Activated CD4-positive, alpha-beta T cell treated with anti-CD3 and anti-CD28 coated beads, Interleukin-2, amount 50 U/mL, for 24 hours (primary cell): ENCODE data around the gene SGIP1.

Source experiments
- DNase-seq, 2 donors: peaks; one replicate each; pipeline ENCODE4 v3.0.0-alpha.2; 2020; ENCODE audit warnings: low read depth in 1 of 2, low spot score in 1 of 2

The SGIP1 gene

DNA sequence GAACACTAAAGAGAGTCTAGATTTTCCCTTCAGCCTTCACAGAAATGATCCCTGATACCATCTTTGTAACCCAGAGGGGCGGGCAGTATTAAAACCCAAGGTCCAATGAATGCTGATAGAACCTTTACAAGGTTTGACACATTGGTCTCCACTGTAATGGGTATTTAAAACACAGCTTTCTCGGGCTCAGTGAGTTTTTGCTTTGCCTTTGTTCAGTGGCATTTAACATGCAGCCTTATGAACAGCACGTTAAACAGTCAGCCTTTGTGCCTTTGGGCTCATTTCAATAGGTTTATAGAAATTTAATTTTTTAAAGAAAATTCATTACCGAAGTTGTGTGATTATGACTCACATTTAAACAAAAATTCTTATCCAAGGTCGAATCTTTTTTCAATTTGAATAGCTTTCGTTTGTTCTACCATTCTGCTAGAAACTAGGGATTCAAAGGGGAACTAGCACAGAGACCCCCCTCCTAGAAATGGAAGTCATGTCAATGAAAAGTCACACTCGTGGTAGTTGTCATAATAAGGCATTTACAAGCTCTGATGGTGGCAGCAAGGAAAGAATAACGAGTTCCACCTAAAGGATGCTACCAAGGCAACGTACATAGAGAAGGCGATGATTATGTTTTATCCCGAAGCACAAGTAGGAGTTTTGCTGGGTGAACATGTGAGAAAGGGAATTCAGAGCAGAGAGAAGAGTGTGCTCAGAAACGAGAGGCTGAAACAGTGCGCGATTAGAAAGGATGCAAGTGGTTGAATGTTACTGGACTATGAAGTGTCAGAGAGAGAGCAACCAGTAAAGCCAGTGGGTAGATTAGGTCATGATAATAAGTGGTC lies 66.2 kb downstream of the SGIP1 start:
- DNase-seq = no peak

DNA sequence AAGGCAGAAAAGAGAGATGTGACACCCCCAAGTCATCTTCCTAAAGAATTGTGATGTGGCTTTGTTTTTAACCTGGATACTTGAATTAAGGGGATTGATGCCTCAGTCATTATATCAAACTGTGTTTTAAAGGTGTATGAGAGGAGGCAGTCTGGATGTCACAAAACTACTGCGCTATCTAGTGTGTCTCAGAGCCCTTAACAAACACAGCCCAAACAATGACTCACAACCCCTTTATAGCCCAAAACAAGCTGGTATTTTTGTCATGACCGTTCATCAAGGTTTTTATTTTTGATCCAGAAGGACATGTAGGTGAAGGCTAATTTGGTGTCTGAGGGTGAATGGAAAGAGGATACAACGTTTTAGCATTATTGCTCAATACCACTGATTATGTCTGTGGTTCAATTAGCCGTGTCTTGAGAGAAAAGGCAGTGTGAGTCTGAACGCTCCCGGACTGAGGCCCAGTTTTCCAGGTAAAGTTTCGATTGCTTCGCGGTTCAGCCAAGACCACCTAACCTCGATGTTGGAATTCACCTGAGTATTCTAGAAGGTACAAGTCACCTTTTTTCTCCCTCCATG lies 71.6 kb downstream of the SGIP1 start:
- no peak for DNase-seq

DNA sequence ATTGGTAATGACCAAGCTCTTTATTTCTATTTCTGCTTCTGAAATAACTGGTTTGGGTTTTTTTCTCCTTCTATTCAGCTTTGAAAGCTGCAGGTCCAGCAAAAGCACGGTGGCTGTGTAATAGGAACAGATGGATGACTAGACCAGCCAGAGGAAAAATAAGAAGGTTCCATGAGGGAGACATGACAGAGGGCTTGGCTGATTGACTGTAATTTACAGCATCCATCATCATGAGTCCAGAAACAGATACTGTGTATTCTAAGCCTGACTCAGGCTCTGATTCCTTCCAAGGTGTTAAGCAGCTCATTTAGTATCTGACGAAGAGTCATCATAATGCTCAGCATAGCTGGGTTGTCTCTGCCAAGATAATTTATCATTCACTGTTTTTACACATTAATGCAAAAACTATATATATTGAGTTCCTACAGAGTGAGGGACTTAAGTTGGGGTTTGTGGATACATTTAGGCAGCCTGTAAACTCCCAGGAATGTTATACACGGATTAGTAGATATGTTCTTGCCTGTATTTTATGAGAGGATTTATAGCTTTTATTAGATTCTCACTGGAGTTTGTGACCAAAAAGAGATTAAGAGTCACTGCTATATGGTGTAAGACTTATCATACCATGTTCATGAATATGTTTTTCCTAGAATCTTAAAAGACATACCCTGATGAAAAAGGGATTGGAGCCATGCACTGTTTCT lies 72.6 kb downstream of the SGIP1 start:
- no peak for DNase-seq

DNA sequence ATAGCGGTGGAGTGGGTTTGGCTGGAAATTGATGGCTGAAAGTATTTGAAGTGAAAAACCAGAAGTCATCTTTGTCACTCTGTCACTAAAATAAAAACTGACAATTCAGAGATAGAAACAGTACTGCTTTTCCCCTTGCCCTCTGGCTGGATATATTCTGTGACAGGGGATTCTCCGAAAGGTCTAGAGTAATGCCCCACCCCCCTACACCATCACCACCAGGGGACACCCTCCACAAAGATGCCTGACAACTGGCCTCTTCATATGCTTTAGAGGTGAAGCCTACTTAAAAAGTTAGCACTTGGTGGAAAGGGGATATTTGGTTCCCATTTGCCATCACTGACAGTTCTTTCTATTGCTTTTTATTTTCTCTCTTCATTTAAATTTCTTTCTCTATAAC lies 73.5 kb downstream of the SGIP1 start:
- no peak for DNase-seq

DNA sequence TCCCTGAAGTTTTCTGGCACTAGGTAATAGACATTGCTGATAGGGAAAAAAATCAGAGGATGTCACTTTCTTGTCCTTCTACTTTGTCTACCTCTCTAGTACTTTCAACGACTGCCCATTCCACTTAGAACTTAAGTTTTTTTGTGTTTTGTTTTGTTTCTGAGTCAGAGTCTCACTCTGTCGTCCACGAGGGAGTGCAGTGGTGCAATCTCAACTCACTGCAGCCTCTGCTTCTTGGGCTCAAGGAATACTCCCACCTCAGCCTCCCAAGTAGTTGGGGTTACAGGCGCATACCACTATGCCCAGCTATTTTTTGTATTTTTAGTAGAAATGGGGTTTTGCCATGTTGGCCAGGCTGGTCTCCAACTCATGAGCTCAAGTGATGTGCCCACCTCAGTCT lies 79.2 kb downstream of the SGIP1 start:
- no peak for DNase-seq

DNA sequence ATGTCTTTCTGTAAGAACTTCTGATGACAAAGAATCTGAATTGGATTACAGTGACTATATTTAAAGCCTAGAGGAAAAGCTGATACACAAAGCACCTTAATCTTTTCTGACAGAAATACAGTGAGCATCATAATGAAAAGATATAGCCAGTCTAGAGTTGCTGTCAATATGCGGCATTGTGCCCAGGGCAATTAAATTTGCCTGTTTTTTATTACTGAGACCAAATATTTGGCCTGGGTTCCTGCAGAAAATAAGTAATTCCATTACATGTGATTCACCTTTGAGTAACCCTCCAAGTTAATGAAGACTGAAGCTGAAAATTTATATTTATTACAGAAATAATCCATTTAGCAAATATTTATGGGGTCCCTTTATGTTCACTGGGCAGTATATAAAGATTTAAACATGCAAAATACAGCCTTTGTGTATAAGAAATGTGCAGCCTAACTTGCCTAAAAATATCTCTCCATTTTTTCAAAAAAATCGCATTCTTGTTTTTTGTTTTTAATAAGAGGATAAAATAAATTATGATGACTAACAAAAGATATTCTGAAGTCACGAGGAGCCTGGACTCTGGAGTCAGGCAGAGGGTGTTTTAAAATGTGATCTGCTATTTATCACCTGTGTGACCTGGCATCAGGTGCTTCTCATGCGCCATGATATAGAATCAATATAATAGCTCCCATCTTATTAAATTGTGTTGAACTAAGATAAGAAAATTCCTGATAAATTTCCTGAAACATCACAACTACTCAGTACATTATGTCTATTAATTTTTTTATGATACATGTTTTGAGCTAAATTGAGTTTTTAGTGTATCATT lies 83.6 kb downstream of the SGIP1 start:
- DNase-seq = no peak

DNA sequence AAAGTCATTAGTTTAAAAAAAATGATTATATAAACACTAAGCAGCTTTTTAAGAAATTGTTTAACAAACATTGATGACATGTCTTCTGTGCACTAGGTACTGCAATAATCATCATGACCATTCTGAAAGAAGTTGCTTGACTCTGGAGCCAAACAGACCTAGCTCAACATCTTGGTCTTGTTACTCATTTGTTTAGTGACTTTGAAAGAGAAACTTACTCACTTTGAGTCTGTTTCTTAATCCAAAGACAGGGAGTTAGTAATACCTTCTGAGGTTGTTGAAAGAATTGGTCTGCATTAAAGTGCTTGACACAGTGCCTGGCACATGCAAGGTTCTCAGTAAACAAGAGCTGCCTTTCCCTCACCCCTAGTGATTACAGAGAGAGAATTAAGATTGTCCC lies 84.4 kb downstream of the SGIP1 start:
- no peak for DNase-seq

DNA sequence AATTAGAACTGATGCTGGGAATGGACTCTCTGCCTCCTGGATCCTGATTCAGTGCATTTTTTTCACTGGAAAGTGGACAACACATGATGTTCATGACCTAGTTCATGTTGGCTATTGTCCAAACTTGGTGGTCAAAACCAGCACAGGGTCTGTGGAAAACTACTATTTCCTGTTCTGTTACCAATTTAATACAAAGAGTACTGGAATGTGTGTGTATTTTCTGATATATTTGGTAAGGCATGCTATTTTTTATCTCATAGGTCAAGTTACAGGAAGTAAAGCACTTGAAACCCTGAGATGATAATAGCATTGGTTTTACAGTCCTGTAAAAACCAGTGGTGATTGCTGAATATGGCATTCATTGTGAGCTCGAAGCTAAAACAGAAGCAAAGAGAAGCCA lies 89.9 kb downstream of the SGIP1 start:
- no peak for DNase-seq

DNA sequence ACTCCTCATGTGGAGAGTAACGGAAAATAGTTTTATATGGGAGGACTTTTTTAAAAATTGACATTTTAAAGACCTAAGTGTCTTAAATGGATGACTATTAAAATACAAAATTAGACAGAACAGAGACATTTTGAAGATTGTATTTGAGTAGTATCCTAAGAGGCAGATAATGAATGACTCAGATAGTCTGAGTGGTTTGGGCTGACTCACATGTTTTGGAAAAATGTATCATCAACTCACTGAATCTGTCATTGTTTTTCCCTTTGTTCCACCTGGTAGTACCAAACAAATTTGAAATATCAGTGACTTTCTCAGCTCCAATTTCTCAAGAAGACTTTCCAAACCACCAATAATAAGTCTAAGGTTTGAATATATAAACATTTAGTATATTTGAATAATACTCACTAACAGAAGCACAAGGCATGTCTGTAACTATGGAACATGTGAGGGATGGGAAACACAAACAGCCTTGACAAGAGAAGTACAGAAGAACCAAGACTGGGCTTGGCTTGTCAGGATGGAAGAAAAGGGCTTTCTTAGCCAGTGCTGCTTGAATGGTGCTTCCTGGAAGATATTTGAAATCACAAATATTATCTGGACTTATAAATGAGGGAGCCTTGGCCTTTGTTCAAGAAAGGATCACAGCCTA lies 90.6 kb downstream of the SGIP1 start:
- DNase-seq = no peak

DNA sequence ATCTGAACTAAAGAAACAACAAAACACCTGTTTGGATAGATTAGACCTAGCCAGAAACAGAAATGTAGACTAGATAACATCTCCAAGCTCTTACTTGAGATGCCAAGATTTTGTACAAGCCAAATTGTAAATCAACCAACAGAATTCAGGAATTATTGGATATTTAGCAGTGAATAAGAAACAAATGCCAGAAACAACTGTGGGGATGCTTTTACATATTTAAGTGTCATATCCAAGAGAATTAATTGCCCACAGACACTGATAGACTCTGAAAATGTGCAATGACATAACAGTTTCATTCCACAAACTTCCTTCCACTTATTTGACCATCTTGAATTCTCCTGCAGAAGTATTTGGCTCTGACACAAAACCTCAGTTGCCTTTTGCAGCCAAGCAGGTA lies 92.3 kb downstream of the SGIP1 start:
- no peak for DNase-seq

DNA sequence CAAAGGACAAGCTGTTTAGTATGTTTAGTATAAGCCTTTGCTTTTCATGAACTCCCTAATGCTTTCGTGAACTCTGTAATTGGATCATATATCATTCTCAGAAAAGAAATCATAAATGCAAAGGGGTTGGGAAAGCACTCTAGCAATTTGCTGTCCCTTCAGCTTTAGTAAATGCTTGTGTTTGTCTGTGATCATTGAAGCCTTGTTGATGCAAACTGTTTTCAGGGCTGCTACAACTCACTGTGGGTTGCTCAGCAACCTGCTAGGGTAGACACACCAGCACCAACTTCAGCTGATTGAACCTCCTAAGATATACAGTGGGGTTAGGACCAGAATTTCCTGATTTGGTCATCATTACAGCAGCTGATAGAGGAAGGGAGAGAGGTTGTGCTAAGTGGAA lies 95.0 kb downstream of the SGIP1 start:
- DNase-seq = no peak

DNA sequence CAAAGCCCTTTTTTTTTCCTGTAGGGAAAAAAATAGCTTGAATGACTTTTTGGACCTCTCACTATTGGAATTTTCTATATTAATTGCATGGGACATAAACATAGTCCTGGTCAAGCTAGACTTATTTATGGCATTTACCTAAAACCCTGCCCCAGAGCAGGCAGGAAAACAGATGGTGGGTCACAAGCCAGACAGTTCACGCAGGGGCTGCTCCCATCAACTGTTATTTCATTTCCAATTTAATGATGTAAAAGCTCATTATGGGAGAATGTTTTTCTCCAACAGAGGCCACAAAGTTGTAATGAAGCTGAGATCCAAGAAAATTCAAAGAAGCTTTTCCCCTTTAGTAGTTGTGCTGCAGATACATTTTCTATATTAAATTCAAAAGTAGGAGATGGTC lies 99.2 kb downstream of the SGIP1 start:
- no peak for DNase-seq

DNA sequence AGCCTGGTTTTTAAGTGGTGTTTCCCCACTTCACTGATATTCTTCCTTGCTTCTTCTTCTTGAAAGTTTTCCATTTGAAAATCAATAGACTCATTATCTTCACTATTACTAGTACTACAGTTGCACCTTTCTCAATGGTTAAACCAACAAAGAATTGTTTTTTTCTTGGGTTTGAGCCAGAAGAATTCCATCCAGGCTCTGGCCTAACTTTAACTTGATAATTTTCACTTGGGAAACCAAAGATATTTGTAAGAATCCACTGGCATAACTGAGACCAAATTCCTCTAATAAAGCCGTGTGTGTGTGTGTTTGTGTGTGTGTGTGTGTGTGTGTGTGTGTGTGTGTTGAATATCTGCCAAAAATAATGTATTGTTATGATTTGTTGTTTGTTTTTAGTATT lies 103.2 kb downstream of the SGIP1 start:
- no peak for DNase-seq

DNA sequence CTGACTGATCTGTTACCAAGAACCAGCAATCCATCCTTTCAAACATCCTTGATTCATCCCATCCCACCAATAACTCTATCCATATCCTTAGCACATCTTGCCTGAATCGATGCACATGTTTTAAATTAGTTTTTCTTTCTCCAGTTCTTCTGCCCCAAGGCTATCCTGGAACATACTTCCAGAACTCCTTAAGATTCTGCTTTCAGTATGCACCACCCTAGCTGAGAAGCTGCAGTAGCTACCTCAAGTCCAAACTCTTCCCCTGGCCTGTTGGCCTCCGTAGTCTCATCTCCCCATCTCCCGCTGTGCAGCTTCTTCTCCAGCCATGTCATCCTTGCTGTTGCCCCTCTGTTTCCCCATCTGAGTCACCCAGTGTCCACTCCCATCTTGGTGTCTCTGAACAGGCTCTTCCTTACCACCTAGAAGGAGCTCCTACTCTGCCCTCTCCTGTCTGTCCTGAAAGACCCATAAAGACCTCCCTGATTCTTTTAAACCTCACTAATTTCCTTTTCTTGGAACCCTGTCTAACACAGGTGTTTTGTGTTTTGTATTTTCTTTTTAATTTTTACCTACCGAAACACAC lies 108.0 kb downstream of the SGIP1 start:
- DNase-seq = no peak

DNA sequence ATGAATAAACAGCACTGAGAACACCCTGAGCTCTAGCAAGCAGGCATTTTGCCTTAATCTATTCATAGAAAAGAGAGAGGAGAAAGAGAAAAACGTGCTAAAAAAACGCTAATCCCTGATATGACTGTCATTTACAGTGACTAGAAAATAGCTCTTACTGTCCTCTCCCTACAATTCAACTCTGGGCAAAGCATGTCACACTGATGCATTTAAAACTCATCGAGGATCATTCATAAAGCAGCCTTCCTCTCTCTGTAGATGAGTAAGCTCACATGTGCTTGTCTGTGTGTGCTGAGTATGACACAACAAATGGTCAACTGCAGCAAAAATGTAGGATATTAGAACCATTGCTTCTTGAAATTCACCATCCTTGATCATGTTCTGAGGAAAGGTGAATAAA lies 109.0 kb downstream of the SGIP1 start:
- no peak for DNase-seq

DNA sequence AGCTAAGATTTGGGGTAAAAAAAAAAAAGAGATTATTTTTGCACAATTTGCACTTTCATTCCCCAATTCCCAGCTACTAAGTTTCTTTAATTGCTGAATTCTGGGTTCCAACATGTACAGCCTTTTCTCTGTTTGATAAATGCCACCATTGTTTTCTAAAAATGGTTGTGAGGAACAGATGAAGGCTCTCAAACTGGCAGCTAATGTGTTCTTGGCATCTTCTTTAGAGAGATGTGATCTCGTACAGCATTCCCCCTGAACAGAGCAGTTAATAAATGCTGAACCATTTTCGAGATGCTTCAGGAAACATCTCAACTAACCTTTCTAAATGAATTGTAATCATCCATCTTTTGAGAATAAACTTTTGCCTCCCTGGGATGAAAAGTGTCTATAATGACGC lies 110.4 kb downstream of the SGIP1 start:
- DNase-seq = no peak

DNA sequence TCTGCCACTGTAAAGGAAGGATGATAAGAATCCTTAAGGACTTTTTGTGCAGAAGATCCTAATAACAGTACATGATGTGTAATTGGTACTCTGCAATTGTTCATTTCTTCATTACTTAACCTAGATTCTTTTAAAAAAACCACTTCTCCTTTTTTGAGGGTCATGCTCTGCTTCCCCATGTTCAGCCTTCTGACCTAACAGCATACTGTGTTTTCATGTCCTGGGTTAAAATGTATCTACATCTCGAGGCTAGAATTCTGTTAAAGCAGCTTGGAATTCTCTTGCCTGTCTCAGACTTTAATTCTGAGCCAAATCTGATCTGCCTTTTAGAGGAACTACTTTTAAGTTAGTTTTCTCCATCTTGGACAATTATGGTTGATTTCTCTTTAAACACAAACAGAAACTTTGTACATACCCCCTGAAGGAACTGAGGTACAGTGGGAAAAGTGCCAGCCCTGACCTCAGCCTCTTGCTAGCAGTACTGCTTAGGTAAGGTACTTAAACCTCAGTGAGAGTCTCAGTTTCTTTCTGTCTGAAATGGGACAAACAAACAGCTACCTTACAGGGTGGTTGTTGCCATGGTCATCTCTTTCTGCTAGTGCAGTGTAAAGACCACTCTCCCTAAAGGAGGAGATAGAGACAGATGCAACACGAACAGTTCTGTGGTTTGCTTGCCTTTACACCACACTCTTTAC lies 115.1 kb downstream of the SGIP1 start:
- DNase-seq = no peak

DNA sequence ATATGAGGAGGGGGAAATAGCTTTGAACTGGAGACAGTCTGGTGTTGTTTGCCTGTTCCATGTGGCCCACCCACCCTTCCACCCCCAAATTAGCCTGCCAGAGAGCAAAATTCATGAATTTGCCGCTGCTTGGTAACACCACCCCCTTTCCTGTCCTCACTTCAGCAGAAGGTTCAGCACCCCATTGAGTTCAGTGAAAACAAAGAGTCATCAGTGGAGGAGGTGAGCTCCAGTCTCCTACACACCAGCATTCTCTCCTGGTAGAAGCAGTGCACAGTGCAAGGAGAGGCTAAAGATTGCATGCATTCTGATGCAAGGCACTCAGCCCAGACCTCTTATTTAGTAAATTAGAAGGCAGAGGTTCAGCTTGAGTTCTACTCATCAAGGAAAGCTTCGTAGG lies 118.6 kb downstream of the SGIP1 start:
- no peak for DNase-seq

DNA sequence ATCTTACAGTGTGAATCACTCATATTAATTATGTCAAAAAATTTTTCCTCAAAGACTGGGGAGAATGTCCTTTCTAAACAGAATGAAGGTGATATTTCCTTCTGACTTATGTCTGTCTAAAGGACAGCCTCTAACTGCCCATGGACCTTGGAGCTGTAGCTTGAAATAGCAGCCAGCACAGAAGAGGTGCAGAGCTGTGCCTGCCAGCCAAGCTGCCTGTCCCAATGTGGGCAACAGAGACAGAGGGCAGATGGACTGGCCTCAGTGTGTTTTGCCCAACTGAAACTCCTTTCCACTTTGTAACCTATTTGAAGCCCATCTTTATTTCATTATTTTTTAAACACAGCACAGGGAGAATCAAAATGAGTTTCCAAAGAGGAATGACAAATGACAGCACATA lies 120.7 kb downstream of the SGIP1 start:
- no peak for DNase-seq

DNA sequence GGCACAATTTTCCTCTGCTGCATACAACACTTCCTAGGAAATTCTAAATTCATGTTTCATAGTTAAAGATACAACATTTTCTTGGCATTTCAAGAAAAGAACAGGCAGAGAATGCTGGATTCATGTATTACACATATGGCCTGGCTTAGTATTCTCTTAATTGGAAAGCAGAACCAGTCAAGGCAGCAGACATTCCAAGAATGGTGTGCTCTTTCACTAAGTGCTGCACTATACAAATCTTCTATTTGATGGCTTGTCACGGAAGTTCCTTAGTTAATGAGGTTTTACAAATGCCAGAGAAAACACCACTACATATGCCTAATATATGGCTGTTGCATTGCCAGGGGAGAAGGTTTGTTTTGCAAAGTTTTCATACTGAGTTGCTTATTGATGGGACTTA lies 137.5 kb downstream of the SGIP1 start:
- no peak for DNase-seq
